ENCODE data around the gene HES4.
"Not testable (repeated sequence)": the region's sequence is repeated elsewhere in the genome, so short reads cannot be mapped to it uniquely, and the experiment has no call there.

Gene HES4

GRCh38 chr1:978835-979743 lies 20.8 kb downstream of the HES4 start:
- no peak for FAIRE-seq

- no peak for FAIRE-seq
These were observed 21.6 kb downstream of the HES4 start for GRCh38 chr1:978069-978834.

- FAIRE-seq: not testable (repeated sequence)
These were observed 23.1 kb downstream of the HES4 start for GRCh38 chr1:976791-977190.

- no peak for FAIRE-seq
These were observed 23.8 kb downstream of the HES4 start for GRCh38 chr1:975896-976683.

GRCh38 chr1:975365-975764 lies 24.5 kb downstream of the HES4 start:
- FAIRE-seq: no peak

DNA sequence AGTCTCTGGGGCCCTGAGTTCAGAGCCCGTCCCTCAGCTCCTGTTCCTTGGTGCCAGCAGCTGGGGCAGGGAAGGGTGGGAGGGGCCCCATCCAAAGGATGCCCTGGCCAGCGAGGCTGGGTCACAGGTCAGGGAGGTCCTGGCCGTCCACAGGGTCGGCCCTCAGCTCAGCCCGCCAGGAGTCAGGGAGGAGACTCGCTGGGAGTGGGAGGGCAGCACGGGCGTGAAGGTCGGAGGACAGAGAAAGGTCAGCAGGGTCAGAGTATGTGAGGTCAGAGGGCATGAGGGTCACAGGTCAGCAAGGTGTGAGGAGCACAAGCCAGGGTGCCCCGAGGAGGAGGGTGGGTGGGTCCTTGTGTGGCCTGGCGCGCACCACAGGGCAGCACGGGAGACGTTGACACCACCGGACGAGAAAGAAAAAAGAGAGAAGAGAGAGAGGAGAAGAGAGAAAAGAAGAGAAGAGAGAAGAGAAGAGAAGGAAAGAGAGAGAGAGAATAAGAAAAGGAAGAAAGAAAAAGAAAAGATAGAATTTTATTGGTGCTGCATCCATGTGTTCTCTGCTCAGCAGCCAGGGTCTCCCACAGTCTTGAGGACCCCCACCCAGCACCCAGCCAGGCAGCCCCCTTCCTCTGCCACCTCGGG lies 25.1 kb downstream of the HES4 start:
- no peak for FAIRE-seq

GRCh38 chr1:974293-974640 lies 25.6 kb downstream of the HES4 start:
- no peak for FAIRE-seq

GRCh38 chr1:973459-974292 lies 26.2 kb downstream of the HES4 start:
- FAIRE-seq: no peak

GRCh38 chr1:972726-973458 lies 27.0 kb downstream of the HES4 start:
- FAIRE-seq: no peak

DNA sequence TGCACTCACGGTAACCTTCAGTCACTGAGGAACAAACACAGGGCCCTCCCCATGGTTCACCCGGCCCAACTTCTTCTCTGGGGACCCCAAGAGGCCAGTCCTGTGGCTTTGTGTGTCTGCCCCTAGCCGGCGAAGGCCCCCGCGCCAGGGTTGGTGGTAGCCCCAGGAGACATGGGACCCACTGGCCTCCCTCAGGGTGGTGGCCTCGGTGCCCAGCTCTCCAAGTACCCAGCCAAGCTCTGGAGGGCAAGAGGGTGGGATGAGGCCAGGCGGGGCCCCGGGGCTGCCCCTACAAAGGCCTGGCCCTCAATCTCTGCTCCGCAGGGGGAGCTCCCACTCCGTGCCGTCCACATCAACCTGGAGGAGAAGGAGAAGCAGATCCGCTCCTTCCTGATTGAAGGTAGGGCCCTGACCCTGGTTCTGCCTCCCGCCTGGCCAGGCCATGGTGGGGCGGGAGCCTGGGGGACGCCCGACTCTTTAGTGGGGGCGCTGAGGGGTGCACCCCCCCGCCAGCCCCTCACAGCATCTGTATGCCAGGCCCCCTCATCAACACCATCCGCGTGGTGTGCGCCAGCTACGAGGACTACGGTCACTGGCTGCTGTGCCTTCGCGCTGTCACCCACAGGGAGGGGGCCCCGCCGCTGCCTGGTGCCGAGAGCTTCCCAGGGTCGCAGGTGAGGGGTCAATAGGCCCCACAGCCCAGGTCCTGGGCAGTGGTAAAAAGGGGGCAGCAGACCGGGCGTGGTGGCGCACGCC lies 28.0 kb downstream of the HES4 start:
- no peak for FAIRE-seq

- FAIRE-seq: no peak
These were observed 28.7 kb downstream of the HES4 start for GRCh38 chr1:970973-971730.

DNA sequence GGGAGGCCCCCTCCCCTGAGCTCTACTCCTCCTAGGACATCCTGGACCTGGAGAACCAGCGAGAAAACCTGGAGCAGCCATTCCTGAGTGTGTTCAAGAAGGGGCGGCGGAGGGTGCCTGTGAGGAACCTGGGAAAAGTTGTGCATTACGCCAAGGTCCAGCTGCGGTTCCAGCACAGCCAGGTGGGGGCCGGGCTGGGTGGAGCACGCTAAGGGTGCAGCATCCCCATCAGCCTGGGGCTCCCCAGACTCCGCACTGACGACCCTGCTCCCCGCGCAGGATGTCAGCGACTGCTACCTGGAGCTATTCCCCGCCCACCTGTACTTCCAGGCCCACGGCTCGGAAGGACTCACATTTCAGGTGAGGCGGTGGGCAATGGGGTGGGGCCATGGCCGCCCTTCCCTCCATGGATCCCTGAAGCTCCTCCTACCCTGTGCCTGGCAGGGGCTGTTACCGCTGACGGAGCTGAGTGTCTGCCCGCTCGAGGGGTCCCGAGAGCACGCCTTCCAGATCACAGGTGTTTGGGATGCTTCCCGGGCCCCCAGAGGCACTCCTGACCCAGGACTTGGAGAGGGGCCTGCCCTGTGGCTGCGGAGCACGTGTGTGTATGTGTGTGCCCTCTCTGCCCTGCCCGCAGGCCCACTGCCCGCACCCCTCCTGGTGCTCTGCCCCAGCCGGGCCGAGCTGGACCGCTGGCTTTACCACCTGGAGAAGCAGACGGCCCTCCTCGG lies 29.5 kb downstream of the HES4 start:
- no peak for FAIRE-seq

DNA sequence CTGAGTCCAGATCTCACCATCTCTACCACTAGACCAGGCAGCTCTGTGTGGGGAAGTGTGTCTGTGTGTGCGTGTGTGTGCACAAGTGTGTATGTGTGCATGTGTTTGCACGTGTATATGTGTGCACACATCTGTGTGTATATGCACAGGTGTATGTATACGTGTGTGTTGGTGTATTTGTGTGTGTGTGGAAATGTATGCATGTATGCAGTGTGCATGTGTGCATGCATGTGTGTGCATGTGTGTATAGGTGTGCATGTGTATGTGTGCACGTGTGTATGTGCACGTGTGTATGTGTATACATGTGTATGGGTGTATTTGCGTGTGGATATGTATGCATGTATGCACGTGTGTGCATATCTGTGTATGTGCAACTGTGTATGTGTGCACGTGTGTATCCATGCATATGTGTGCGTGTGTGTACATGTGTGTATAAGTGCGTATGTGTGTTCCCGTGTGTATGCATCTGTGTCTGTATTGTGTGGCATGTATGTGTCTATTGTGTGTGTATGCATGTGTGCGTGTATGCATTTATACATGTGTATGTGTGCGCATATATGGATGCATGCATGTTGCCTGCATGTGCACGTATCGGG lies 30.5 kb downstream of the HES4 start:
- FAIRE-seq: no peak

DNA sequence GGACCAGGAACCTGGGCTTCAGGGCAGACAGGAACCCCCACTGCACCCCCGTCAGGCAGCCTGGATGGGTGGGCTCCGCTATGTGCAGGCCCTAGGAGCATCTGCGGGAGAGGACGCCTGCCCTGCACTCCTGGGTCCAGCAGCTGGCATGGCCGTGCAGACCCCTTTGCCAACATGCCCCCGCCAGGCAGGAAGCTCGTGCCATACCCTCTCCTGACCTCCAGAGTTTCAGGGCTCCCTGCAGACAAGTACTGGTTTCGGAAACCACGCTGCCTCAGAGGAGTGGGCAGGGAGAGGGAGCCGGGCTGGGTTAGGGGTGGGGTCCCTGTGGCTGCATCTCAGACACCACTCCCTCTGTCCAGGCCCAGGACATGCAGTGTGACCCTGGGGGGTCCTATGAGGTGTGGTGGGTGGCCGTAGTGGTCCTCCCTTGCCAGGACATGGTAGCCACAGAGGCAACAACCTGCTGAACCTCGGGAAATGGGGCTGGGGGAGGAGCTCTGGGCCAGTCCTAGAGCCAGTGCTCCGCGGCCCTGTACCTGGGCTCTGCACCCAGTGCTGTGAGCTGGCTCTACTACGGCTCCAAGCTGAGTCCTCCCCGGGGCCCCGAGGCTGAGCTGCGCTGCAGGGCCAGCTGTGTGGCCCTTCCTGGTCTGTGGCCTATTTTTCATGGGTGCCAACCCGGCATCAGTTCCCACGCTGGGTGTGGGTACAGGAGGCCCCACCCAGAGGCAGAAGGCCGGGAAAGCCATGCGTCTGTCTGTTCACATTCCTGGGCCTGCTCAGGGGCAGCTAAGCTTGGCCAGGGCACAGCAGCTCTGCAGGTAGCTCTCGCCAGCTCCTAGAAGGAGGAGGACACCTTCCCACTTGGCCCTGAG lies 32.2 kb downstream of the HES4 start:
- no peak for FAIRE-seq

DNA sequence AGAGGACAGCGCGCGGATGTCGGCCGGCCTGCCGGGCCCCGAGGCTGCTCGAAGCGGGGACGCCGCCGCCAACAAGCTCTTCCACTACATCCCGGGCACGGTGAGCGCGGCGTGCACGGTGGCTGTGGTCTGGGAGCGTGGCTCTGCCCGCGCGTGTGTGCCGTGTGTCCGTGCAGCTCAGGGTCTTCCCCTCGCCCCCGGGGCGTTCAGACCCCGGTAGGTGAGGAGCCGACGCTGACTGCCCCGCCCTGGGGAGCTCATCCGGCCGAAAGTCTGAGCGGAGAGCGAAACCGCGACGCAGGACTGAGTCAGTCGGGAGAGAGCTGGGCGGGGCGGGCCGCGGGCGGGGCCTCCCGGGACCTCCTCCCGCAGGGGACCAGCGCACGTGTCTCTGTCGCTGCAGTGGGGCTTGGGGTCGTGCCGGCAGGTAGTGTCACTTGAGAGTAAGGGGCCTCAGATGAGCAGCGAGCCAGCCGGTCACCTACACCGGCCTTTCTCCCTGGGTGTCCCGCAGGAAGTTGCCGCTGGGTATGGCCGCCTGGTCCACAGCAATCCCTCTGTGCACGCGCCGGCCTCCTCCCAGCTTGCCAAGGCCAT lies 33.1 kb downstream of the HES4 start:
- FAIRE-seq: no peak

DNA sequence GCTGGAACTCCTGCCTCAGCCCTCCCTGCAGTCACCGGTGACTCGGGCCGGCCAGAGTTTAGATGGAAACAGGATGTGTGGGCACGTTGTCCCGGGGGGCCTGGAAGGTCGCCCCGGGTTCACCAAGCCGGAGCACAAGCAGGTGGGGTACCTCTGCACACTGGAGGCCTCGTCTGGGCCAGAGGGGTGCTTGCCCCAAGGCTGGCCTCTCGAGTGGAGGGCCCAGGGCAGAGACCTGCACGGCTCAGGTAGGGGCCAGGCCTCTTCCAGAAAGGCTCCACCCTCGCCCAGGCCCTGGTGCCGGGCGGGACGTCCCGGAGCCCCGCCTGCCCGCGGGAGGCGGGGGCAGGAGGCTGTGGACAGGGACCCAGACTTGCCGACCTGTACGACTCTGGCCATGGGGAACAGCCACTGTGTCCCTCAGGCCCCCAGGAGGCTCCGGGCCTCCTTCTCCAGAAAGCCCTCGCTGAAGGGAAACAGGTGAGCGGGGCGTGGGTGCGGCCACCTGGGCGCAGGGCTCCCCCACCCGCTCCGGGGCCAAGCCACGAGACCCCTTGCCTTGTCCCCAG lies 33.7 kb downstream of the HES4 start, which contains the start of gene PLEKHN1:
TSS of gene PLEKHN1 (plus strand) at position 348 of the 569 bp plus-strand sequence. CDS start at position 398, 50 bp downstream.
- FAIRE-seq: no peak
